UCSD-AML1 (cell line): ENCODE data around the gene ATP6V0B.

Source experiments
- DNase-seq: peaks from one replicate; lab custom pipeline; 2025; ENCODE audit not compliant: unreplicated experiment; lab: John Stamatoyannopoulos, UW

ATP6V0B gene

GRCh38 chr1:43946236-43947060, 28.3 kb upstream of the ATP6V0B start, which contains the start of gene IPO13:
Gene IPO13 (plus strand): TSS chr1:43946950. CDS start chr1:43947601, 651 bp downstream.
- DNase-seq = peak; percentile 97

GRCh38 chr1:43947061-43947873, 27.5 kb upstream of the ATP6V0B start:
- DNase-seq = no peak

GRCh38 chr1:43947874-43948437, 26.8 kb upstream of the ATP6V0B start:
- DNase-seq = no peak

- DNase-seq = no peak
These were observed 25.1 kb upstream of the ATP6V0B start for GRCh38 chr1:43949678-43950077.

- DNase-seq = no peak
These were observed 23.5 kb upstream of the ATP6V0B start for GRCh38 chr1:43951021-43951985.

- DNase-seq = no peak
These were observed 21.9 kb upstream of the ATP6V0B start for GRCh38 chr1:43952731-43953346.

- no peak for DNase-seq
These were observed 21.4 kb upstream of the ATP6V0B start for GRCh38 chr1:43953361-43953760.

- no peak for DNase-seq
These were observed 20.7 kb upstream of the ATP6V0B start for GRCh38 chr1:43954036-43954435.

- DNase-seq = no peak
These were observed 18.5 kb upstream of the ATP6V0B start for GRCh38 chr1:43956234-43956633.

GRCh38 chr1:43957407-43958040, 17.2 kb upstream of the ATP6V0B start:
- no peak for DNase-seq

- no peak for DNase-seq
These were observed 16.2 kb upstream of the ATP6V0B start for GRCh38 chr1:43958351-43959255.

- no peak for DNase-seq
These were observed 14.0 kb upstream of the ATP6V0B start for GRCh38 chr1:43960798-43961197.

- no peak for DNase-seq
These were observed 13.1 kb upstream of the ATP6V0B start for GRCh38 chr1:43961692-43962091.

GRCh38 chr1:43962324-43962723, 12.4 kb upstream of the ATP6V0B start:
- no peak for DNase-seq

GRCh38 chr1:43963006-43963405, 11.8 kb upstream of the ATP6V0B start:
- no peak for DNase-seq

GRCh38 chr1:43963890-43964289, 10.9 kb upstream of the ATP6V0B start:
- DNase-seq = no peak

- no peak for DNase-seq
These were observed 9.4 kb upstream of the ATP6V0B start for GRCh38 chr1:43965316-43965715.

GRCh38 chr1:43968348-43968948, 6.3 kb upstream of the ATP6V0B start:
- DNase-seq = peak; percentile 19
